HepG2 (cell line): ENCODE results near the gene WNT3A. TPM values are rescaled to one million over a fixed set of nuclear protein-coding genes. Genes with fewer than 3 reads are reported as not detected.

Experiments used
- ATAC-seq: fragments of 200-7000 bp; cut with Tn5 transposase; 3 replicates; pipeline ENCODE4 v1.9.1; 2020; ENCODE audit warnings: mild to moderate bottlenecking, moderate library complexity
- BruUV-seq: library from RNA; stranded (reverse); fragments of 400-500 nt; replicated peaks from 2 replicates; lab custom pipeline; 2021; lab: Mats Ljungman, UMichigan
- CTCF ChIA-PET: fragments of 300-600 bp; formaldehyde crosslinking; extraction: SDS; loops from one replicate; lab custom pipeline; 2021; ENCODE audit warnings: low total read pairs, inconsistent platforms, low intra/inter-chr PET ratio; lab: Yijun Ruan, JAX
- POLR2A ChIA-PET: fragments of 350-600 bp; sonication (Branson Sonifier 250); formaldehyde crosslinking; loops from one replicate; lab custom pipeline; 2020; ENCODE audit warnings: antibody characterized with exemption, inconsistent platforms; lab: Yijun Ruan, JAX
- DNase-seq: peaks from one replicate; pipeline ENCODE4 v3.0.0-alpha.2; 2015; ENCODE audit warnings: low spot score
- FAIRE-seq: peaks from 3 replicates; lab custom pipeline; 2011; peaks lifted over from hg19 to GRCh38; lab: Jason Lieb, UNC
- H2AFZ ChIP-seq: one replicate; pipeline ENCODE4 v1.6.1; 2011; ENCODE audit warnings: low read length, inconsistent platforms
- H3K27ac ChIP-seq: fragments of 300-600 bp; 3 replicates; pipeline ENCODE4 v1.8.0; 2011; ENCODE audit warnings: mixed run types, mild to moderate bottlenecking, mixed read lengths, low read length, inconsistent platforms; ENCODE audit not compliant: insufficient read depth; ENCODE audit errors: extremely low read length
- H3K27me3 ChIP-seq, 2 experiments: fragments of 200-600 bp in 1 of 2; 2 replicates in 1 of 2; 3 replicates in 1 of 2; pipeline versions ENCODE4 v1.6.0 to v1.8.0; 2011; ENCODE audit warnings: low read length in 2 of 2, mild to moderate bottlenecking in 2 of 2, moderate library complexity in 2 of 2, inconsistent platforms in 1 of 2; ENCODE audit not compliant: insufficient read depth in 2 of 2, control insufficient read depth in 1 of 2
- H3K36me3 ChIP-seq, 2 experiments: fragments of 200-600 bp in 1 of 2; replicated peaks in 1 of 2; 2 replicates in 1 of 2; 3 replicates in 1 of 2; pipeline versions ENCODE4 v1.5.1 to v1.8.0; 2011; ENCODE audit warnings: low read length in 2 of 2, inconsistent platforms in 1 of 2; ENCODE audit not compliant: insufficient read depth in 2 of 2, control insufficient read depth in 1 of 2
- H3K4me1 ChIP-seq: 2 replicates; pipeline ENCODE4 v1.5.1; 2012; ENCODE audit warnings: low read length, inconsistent platforms; ENCODE audit not compliant: insufficient read depth
- H3K4me2 ChIP-seq: 2 replicates; pipeline ENCODE4 v1.6.0; 2011; ENCODE audit warnings: low read depth, low read length, inconsistent platforms
- H3K4me3 ChIP-seq, 3 experiments: fragments of 200-600 bp in 1 of 3; sonication (generic), shearing (Covaris generic) in 1 of 3; replicated peaks in 1 of 3; 2 replicates each; pipeline ENCODE4 v1.5.1; 2011 to 2016; ENCODE audit warnings: low read length in 3 of 3, inconsistent platforms in 2 of 3, low read depth in 2 of 3, mild to moderate bottlenecking in 2 of 3, control low read depth in 1 of 3, mixed read lengths in 1 of 3; ENCODE audit not compliant: insufficient read depth in 1 of 3
- H3K79me2 ChIP-seq: one replicate; pipeline ENCODE4 v1.6.1; 2011; ENCODE audit warnings: low read length, inconsistent platforms; ENCODE audit not compliant: insufficient read depth
- H3K9ac ChIP-seq: 2 replicates; pipeline ENCODE4 v1.6.0; 2011; ENCODE audit warnings: mild to moderate bottlenecking, low read depth, low read length, inconsistent platforms; ENCODE audit not compliant: insufficient read depth
- H3K9me3 ChIP-seq: 2 replicates; pipeline ENCODE4 v1.5.1; 2012; ENCODE audit warnings: mild to moderate bottlenecking, low read length
- H4K20me1 ChIP-seq: 2 replicates; pipeline ENCODE4 v1.6.0; 2011; ENCODE audit warnings: inconsistent platforms, mild to moderate bottlenecking, low read length, moderate library complexity; ENCODE audit not compliant: insufficient read depth
- GMEB1 ChIP-seq: sonication (generic); formaldehyde crosslinking; IDR thresholded peaks from 2 replicates; pipeline ENCODE4 v1.5.1; 2020; ENCODE audit warnings: missing genetic modification reagents, mild to moderate bottlenecking, borderline replicate concordance
- POLR2A ChIP-seq, 2 experiments: IDR thresholded peaks; 2 replicates each; pipeline ENCODE4 v1.6.1; 2011; ENCODE audit warnings: low read depth in 2 of 2, low read length in 2 of 2, mild to moderate bottlenecking in 1 of 2, moderate library complexity in 1 of 2; ENCODE audit not compliant: insufficient read depth in 1 of 2
- RFXANK ChIP-seq: IDR thresholded peaks from 2 replicates; pipeline ENCODE4 v1.6.1; 2016
- ZMAT3 ChIP-seq: sonication (generic); formaldehyde crosslinking; conservative IDR thresholded peaks from 2 replicates; pipeline ENCODE4 v1.7.0; 2021; ENCODE audit warnings: missing genetic modification reagents
- ZNF17 ChIP-seq: sonication (generic); formaldehyde crosslinking; IDR thresholded peaks from 2 replicates; pipeline ENCODE4 v1.5.0; 2020; ENCODE audit warnings: mild to moderate bottlenecking, missing genetic modification reagents
- ZNF749 ChIP-seq: sonication (generic); formaldehyde crosslinking; IDR thresholded peaks from 2 replicates; pipeline ENCODE4 v1.8.0; 2022; ENCODE audit warnings: mild to moderate bottlenecking, missing genetic modification reagents, moderate library complexity, borderline replicate concordance
- ZNF788 ChIP-seq: sonication (generic); formaldehyde crosslinking; IDR thresholded peaks from 2 replicates; pipeline ENCODE4 v1.5.0; 2020; ENCODE audit warnings: mild to moderate bottlenecking, missing genetic modification reagents, borderline replicate concordance
- WGBS: methylation state at CpG from one replicate; pipeline ENCODE4 v1.1.6; 2017; ENCODE audit warnings: low lambda C conversion rate; 5-methylcytosine and 5-hydroxymethylcytosine counted together
- in situ Hi-C: cut with HindIII; loops from 2 replicates; pipeline ENCODE4 v1.10.0; 2017; ENCODE audit warnings: low pct_unique_long_range_greater_than_20kb; ENCODE audit not compliant: extremely low pct_ligation_motif_present
- intact Hi-C: fragments of 100-400 bp; cut with micrococcal nuclease; formaldehyde crosslinking; loops from one replicate; pipeline ENCODE4 v1.10.0; 2022; ENCODE audit not compliant: unreplicated experiment
- polyA plus RNA-seq, 8 experiments: library from polyadenylated mRNA; depleted of rRNA in 3 of 8; stranded (reverse) in 7 of 8; unstranded in 1 of 8; fragments of >200 nt; fragmentation: Illumina TruSeq in 4 of 8; extraction: Trizol in 4 of 8; gene quantifications; 2 replicates each; pipeline versions ENCODE4 v1.2.1 to v1.2.3, GENCODE V29; 2011 to 2016; ENCODE audit warnings: low read depth in 4 of 8, missing spikeins in 1 of 8, mixed read lengths in 1 of 8; ENCODE audit not compliant: insufficient read depth in 1 of 8
- total RNA-seq, 5 experiments: library from RNA; depleted of rRNA; stranded (reverse); fragments of >200 nt; fragmentation: Illumina TruSeq; extraction: Trizol; gene quantifications; 2 replicates each; pipeline ENCODE4 v1.2.3, GENCODE V29; 2016; ENCODE audit warnings: low read depth in 1 of 5

WNT3A gene
- total and polyA plus RNA-seq, 2 of the 13 experiments (the other 11 are each of a cell fraction or from before 2014, with no cell fraction given) = not detected

- no peak overlapping the region for H2AFZ ChIP-seq
- no TSS peak for BruUV-seq
- ChIA-PET POLR2A (no interaction called here), CTCF (no interaction called here)
- no peak overlapping the region for H3K27ac ChIP-seq
- no peak for FAIRE-seq
- H4K20me1 ChIP-seq = no peaks in the 10 kb centered on the region
- in situ Hi-C loops = no loop called here
- H3K36me3 ChIP-seq = no peaks in the 10 kb centered on the region
- peaks cover 8 to 38% of the 10 kb centered on the region in 2 experiments; a peak in 4 of 5 replicates for H3K27me3 ChIP-seq
- H3K9ac ChIP-seq = no peak overlapping the region
- no peaks in the 10 kb centered on the region for H3K79me2 ChIP-seq
- 40% methylated on average over 18 of the region's 34 CpGs for WGBS
- H3K4me2 ChIP-seq = no peak overlapping the region
- intact Hi-C loops = no loop called here
- H3K4me3 ChIP-seq = no peak overlapping the region
- TF ChIP-seq ZNF788 (CRISPR knock-in tag) = no peak
- TF ChIP-seq RFXANK (CRISPR knock-in tag) = no peak
- TF ChIP-seq ZNF17 (CRISPR knock-in tag) = no peak
- no peak for TF ChIP-seq ZMAT3 (CRISPR knock-in tag)
- no peak for TF ChIP-seq GMEB1
- no peak for TF ChIP-seq ZNF749 (CRISPR knock-in tag)
- TF ChIP-seq POLR2A (IDR thresholded peaks at IDR 0.05; ENCODE audit: insufficient read depth in 1 of 2, low read depth in 2 of 2, low read length in 2 of 2) = no peak
- no peaks in the 10 kb centered on the region for H3K9me3 ChIP-seq
- ATAC-seq = no peak
- no peak for DNase-seq
- no peaks in the 10 kb centered on the region for H3K4me1 ChIP-seq
Observed at GRCh38 chr1:228060458-228061190, 53.8 kb downstream of the WNT3A start.
